OCI-M2 (cell line): ENCODE results near the gene TERT.
"Not testable (repeated sequence)": the region's sequence is repeated elsewhere in the genome, so short reads cannot be mapped to it uniquely, and the experiment has no call there.

Experiments
- DNase-seq: peaks from one replicate; lab custom pipeline; 2025; ENCODE audit not compliant: unreplicated experiment; lab: John Stamatoyannopoulos, UW

Gene TERT

DNA sequence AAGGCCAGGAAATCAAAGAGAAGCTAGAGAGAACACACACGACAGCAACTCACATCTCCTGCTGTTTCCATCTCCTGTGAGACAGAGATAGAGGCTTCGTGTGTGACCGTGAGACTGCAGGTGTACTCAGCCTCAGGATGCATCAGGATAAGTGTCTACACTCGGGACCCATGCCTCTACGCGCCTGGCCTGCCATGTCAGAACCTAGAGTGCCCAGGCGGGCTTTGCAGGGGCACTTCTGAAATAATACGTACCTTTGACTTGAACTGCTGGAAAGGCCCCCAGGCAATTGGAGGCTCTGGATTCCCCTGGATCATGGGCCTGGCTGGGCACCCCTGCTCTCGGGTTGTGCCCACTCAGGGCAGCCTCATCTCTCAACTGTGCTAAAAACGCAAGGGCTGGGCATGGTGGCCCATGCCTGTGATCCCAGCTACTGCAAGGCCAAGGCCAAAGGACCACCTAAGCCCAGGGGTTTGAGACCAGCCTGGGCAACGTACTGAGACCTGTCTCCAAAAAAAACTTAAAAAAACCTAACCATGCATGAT, 37.1 kb upstream of the TERT start:
- no peak for DNase-seq

DNA sequence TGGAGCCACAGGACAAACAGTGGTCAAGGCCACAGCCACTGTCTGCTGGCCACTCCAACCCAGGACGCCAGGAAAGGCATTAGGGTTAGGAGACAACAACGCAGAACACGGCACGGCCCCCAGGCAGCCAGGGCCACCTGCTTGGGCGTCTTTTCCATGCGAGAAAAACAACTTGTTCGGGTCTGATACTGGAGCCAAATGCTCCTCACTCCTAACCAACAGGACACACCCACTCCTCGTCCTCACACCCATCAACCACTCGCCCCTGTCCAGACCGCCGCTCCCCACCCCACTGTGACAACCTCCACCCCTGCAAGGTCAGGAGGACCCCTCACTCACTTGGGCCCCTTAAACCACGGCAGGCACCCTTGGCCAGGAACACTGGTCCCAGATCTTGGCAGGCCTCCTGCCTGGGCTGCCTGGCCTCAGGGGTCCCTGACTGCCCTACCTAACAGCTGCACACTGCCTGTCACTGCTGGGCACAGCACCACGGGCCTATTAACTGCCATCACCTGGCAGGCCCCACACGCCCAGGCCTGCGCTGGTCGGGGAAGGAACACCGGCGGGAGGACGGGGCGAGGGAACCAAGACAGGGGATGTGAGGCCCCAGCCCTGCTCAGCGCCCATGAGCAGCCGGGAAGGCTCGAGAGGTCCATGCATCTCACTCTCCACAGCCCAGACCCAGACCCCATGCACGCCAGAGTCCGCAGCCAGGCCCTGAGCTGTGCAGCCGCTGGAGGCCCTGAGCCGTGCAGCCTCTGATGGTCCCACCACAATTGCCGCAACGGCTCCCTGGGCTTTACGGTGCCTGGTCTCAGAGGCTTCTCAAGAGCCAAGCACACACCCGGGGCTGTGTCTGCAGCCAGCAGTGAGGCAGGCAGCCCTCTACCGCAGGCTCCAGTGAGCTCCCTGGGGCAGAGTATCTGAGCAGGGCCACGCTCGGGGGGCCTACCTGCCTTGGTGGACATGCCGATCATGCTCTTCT, 36.3 kb upstream of the TERT start:
- no peak for DNase-seq

DNA sequence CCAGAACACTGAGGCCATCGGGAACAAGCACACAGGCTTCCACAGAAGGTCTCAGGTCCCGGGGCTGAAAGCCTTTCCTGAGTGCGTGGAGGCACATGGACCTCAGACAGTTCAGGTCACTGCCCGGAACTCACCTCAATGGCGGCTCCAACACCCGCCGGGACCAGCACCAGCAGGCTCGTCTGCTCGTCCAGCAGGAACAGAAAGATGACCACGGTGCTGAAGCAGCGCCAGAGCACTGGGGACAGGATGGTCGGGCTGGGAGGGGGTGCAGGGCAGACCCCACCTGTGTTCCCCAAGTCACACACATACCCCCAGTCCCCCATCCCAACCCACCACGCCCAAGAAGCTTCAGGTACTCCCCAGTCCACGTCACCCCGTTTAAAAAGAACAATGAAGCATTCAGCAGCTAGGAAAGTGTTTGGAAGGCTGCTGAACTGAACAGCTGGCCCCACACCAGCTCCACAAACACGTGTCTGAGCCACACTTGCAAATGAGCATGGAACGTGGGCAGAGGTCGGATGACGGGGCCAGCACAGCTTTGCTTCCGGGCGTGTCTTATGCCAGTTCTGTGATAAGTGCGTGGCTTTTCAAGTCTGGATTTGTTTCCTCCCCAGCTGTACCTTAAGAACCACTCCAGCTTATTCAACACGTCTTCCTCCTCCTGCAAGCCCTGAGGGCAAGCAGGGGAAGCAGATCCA, 35.4 kb upstream of the TERT start:
- DNase-seq: no peak

DNA sequence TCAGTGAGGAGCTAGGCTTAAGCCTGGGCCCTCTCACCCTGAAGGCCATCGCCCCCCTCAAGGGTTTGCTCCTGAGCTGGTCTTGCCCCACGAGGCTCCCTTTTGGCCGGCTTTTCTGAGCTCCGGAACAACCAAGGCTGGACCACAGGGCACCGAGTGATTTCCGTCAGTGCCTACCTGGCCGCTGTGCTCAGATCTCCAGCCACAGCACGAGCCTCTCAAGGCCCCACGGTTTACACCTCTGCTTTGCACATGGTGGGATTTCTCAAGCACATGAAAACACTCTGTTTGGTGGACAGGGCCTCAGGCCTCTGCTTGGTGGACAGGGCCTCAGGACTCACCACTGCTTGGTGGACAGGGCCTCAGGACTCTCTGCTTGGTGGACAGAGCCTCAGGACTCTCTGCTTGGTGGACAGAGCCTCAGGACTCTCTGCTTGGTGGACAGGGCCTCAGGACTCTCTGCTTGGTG, 34.3 kb upstream of the TERT start:
- no peak for DNase-seq

DNA sequence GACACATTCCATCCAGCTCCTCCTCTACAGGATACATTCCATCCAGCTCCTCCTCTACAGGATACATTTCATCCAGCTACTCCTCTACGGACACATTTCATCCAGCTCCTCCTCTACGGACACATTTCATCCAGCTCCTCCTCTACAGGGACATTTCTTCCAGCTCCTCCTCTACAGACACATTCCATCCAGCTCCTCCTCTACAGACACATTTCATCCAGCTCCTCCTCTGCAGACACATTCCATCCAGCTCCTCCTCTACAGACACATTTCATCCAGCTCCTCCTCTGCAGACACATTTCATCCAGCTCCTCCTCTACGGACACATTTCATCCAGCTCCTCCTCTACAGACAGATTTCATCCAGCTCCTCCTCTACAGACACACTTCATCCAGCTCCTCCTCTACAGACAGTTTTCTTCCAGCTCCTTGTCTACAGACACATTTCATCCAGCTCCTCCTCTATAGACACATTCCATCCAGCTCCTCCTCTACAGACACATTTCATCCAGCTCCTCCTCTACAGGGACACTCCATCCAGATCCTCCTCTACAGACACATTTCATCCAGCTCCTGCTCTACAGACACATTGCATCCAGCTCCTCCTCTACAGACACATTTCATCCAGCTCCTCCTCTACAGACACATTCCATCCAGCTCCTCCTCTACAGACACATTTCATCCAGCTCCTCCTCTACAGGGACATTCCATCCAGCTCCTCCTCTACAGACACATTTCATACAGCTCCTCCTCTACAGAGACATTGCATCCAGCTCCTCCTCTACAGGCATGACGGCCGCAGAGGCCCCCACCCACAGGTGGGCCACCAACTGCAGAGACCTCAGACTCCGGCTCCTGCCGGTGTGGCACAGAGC, 33.6 kb upstream of the TERT start:
- not testable (repeated sequence) for DNase-seq

DNA sequence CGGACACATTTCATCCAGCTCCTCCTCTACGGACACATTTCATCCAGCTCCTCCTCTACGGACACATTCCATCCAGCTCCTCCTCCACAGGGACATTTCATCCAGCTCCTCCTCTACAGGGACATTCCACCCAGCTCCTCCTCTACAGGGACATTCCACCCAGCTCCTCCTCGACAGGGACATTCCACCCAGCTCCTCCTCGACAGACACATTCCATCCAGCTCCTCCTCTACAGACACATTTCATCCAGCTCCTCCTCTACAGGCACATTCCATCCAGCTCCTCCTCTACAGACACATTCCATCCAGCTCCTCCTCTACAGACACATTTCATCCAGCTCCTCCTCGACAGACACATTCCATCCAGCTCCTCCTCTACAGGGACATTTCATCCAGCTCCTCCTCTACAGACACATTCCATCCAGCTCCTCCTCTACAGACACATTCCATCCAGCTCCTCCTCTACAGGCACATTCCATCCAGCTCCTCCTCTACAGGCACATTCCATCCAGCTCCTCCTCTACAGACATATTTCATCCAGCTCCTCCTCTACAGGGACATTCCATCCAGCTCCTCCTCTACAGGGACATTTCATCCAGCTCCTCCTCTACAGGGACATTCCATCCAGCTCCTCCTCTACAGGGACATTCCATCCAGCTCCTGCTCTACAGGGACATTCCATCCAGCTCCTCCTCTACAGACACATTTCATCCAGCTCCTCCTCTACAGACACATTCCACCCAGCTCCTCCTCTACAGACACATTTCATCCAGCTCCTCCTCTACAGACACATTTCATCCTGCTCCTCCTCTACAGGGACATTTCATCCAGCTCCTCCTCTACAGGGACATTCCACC, 32.3 kb upstream of the TERT start:
- not testable (repeated sequence) for DNase-seq

DNA sequence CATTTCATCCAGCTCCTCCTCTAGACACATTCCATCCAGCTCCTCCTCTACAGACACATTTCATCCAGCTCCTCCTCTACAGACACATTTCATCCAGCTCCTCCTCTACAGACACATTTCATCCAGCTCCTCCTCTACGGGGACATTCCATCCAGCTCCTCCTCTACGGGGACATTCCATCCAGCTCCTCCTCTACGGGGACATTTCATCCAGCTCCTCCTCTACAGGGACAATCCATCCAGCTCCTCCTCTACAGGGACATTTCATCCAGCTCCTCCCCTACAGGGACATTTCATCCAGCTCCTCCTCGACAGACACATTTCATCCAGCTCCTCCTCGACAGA, 31.6 kb upstream of the TERT start:
- not testable (repeated sequence) for DNase-seq

DNA sequence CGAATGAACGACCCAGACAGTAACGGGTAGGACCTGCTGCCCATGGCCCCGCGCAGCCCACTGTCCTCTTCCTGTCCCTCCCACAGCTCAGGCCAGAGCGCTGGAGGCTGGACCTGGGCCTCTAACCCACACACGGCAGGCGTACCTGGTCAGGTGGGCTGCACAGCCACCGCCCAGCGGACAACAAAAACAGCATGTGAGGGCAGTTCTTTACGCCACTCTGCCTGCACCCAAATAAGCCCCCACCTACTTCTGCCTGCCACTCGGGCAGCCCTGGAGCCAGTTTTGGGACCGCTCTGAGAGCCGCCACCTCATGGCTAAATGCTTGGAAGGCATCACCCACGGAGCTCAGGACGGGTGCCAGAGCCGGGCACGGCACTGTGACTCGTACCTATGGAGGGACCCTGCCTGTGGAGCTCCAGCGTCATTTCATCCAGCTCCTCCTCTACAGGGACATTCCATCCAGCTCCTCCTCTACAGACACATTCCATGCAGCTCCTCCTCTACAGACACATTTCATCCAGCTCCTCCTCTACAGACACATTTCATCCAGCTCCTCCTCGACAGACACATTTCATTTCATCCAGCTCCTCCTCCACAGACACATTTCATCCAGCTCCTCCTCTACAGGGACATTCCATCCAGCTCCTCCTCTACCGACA, 31.1 kb upstream of the TERT start:
- DNase-seq: no peak

DNA sequence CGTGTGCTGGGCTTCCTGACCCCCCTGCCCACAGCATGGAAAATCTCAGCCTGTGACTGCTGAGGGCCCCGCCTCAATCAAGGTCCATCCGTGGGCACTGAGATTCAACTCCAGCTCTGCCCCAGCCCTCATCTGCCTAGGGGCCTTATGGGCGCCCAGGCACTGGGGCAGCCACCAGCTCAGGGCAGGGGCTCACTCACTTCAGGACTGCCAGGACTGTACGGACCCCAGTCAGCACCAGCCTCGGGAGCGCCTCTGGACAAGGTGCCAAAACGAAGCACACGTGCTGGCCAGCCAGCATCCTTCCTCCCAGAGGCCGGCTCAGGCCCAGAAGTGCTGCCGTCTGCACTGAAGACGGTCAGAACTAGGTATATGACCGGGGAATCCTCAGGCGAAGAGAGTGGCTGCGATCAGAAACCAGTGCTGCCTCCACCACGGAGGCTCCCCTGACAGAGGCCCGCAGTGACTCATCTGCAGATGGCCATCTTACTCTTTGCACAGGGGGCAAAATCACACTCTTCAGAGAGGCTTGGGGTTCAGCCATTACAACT, 30.4 kb upstream of the TERT start:
- DNase-seq: no peak

DNA sequence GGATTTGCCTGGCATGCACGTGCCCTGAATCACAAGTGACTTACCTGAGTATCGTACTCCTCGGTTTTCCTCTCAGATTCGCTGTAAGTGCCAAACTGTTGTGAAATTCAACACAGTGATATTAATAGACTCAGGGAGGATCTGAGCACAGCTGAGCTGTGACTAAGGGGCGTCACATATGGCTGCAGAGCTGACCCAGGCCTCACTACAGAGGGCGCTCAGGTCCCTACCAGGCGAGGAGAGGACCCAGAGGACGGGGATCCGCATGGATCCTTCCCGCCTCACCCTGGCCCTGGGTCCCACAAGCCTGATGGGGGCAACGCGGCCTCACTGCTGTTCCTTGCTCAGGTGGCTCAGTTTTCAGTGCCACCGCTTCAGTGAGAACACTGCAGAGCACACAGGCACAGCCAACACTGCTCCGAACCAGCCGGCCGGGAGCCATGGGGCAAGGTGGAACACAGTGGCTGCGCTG, 29.9 kb upstream of the TERT start:
- no peak for DNase-seq

DNA sequence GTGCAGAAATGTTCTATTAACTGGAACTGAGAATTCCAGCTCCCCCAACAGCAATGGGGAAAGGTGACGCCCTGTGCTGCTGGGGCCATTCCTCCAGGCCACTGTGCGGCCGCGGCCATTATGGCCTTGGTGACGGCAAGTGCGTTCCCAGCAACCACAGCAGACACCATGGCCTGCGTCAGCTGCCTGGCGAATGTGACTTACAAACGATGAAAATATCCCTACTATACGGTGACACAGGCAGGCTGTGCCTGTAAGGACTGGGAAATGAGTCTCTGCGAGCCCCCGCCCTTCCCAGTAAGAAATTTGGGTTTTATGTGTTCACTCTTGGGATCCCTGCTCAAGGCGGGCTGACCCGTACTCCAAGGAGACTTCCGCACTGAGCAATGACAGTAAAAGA, 29.4 kb upstream of the TERT start:
- DNase-seq: no peak

DNA sequence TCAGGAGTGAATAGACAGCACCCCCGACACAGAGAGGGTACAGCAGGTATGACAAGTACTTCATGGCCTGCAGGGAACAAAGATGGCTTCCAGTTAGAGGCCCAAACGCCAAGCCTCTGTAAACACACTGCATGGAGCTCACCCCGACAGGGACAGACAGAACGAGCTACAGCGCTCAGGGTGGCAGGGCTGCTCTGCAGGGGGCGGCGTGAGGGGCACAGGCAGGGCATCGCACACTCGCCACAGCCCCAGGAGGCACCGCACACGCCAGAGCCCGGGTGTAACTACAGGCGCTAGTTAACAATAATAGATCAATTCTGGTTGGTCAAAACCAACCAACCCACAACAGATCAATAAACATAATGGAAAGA, 28.9 kb upstream of the TERT start:
- DNase-seq: no peak

DNA sequence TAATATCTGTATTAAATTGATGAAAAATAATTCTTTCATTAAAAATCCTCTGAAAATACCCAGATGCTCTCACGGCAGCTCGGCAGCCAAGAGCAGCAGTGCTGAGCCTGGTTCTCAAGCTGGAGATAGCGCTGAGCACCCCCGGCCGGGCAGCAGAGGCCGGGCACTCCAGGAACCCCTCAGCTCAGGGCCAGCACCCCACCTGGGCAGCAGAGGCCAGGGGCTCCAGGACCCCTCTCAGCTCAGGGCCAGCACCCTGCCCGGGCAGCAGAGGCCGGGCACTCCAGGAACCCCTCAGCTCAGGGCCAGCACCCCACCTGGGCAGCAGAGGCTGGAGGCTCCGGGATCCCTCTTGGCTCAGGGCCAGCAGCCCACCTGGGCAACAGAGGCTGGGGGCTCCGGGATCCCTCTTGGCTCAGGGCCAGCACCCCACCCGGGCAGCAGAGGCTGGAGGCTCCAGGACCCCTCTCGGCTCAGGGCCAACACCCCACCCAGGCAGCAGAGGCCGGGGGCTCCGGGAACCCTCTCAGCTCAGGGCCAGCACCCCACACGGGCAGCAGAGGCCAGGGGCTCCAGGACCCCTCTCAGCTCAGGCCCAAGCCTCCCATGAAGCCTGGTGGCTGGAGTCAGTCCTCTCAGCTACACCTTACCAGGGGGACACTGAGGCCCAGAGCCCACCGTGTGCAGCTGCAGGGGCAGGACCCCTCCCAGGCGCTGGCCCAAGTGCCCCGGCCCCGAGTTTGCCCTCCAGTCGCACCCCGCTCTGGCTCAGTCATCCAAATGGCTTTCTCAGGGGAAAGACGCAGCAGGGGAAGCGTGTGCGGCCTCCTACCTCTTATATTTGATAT, 28.3 kb upstream of the TERT start:
- no peak for DNase-seq

DNA sequence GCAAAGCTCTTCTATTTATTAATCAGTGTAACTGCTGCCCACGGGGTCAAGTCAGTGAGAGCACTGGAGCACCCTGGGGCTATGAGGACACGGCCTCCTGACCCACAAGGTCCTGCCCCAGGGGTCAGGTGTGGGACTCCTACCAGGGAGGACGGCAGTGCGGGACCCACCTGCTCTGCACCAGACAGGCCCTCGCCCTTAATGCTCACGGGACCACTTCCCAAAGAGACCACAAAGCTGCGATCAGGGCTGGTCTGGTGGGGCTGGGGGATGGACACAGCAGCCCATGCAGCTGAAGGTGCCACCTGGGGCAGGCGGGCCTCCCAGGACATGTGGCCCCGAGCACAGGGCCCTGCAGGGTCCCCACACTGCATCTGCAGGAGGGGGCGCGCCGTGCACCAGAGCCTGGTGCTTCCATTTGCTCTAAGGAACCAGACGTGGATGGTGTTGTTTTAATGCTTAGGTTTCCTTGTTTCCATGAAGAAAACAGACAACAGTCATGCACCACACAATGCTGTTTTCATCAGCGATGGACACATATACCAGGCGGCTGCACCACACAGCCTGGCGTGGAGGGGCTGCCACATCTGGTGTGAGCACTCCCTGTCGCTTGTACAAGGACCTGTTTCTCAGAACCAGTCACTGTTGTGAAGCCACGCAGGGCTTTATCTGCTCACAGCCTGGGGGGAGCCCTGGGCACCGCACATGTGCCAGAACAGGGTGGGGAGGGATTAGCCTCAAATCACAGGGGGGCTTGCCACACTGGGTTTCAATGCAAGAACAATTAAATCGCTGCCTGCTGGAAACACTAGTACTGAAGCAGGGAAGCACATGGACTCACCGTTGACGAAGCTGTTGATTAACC, 27.4 kb upstream of the TERT start:
- DNase-seq: no peak

DNA sequence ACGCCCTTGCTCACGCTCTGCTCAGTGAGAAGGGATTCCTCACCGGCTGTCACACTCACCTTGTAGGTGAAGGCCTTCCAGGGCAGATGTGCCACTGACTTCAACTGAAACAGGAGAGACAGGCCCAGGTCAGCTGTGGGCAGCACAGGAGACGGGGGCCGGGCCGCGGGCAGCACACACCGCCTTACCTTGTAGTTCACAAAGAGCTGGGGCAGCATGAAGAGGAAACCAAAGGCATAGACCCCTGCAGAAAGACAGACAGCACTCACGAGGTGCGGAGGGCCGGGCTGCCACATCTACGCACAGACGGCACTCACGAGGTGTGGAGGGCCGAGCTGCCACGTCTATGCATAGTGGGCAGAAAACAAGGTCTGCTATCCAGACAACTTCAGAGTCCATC, 26.7 kb upstream of the TERT start:
- no peak for DNase-seq

DNA sequence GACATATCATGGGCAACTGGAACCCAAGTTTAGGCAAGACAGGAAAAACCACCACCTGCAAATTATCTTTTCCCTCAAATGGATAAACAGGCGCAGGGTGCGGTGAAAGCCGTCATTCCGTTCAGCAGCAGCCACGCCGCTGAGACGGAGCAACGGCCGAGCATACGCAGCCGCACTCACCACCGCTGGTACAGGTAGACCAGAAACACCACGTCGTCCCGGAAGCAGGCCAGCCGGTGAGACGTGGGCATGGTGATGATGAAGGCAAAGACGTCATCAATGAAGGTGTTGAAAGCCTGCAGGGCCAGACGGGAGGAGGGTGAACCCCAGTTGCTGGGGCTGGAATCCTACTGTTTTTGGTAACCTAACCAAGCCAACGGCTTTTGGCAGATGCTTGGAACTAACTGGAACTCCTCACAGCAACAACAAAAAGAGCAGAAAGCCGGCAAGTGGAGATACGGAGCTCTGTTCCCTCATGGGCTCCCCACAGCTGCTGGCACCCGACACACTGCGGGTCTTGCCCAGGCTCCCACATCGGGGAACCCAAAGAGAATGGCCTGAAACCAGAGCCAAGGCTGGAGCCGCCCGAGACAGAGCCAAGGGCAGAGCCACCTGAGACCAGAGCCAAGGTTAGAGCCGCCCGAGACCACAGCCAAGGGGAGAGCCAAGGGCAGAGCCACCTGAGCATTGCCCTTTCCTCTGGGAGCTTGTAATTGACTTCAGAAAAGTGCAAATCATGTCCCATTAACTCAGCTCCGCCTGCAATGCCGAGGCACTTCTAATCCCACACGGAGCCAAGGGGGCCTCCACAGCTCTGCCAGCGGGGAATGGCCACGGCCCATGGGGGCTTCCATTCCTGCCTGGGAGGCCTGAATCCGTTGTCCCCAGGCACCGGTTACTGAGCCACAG, 25.8 kb upstream of the TERT start:
- DNase-seq: no peak
